Esophagus muscularis mucosa (tissue), 4 donors: ENCODE data around the gene CRY1. TPM values are rescaled to one million over a fixed set of nuclear protein-coding genes. Genes with fewer than 3 reads are reported as not detected.

Experiments used
- DNase-seq: peaks from one replicate; pipeline ENCODE4 v3.0.0-alpha.2; 2017; ENCODE audit errors: extremely low spot score
- H3K27ac ChIP-seq, 4 donors: fragments of 200-600 bp; sonication (generic); replicated peaks in 1 of 4; 1 replicate in 3 of 4; 2 replicates in 1 of 4; pipeline ENCODE4 v1.5.1; 2016 to 2019; ENCODE audit warnings: mild to moderate bottlenecking in 1 of 4
- H3K27me3 ChIP-seq, 4 donors: fragments of 200-600 bp; sonication (generic); one replicate each; pipeline versions ENCODE4 v1.5.1 to v1.6.0; 2016 to 2019
- H3K36me3 ChIP-seq, 4 donors: fragments of 200-600 bp; sonication (generic); one replicate each; pipeline ENCODE4 v1.5.1; 2016 to 2019
- H3K4me1 ChIP-seq, 4 donors: fragments of 200-600 bp; sonication (generic); one replicate each; pipeline ENCODE4 v1.5.1; 2016 to 2019
- H3K4me3 ChIP-seq, 4 donors: fragments of 200-600 bp; sonication (generic); 1 replicate in 2 of 4; 2 replicates in 2 of 4; pipeline ENCODE4 v1.5.1; 2016 to 2019; ENCODE audit warnings: mild to moderate bottlenecking in 4 of 4, moderate library complexity in 1 of 4
- H3K9me3 ChIP-seq, 4 donors: fragments of 200-600 bp; sonication (generic); 1 replicate in 3 of 4; 2 replicates in 1 of 4; pipeline ENCODE4 v1.5.1; 2016 to 2019
- EP300 ChIP-seq: sonication (generic); formaldehyde crosslinking; IDR thresholded peaks from one replicate; pipeline ENCODE4 v1.6.1; 2017; ENCODE audit warnings: antibody characterized with exemption
- POLR2A ChIP-seq: fragments of 450-650 bp; IDR thresholded peaks from one replicate; pipeline ENCODE4 v1.6.1; 2017; ENCODE audit warnings: antibody characterized with exemption, moderate library complexity, mild to moderate bottlenecking, low read depth
- POLR2AphosphoS5 ChIP-seq, 2 donors: sonication (generic); formaldehyde crosslinking; IDR thresholded peaks; one replicate each; pipeline ENCODE4 v1.6.1; 2017; ENCODE audit warnings: antibody characterized with exemption in 2 of 2
- WGBS: methylation state at CpG from one replicate; pipeline ENCODE4 v1.1.5; 2018; 5-methylcytosine and 5-hydroxymethylcytosine counted together
- intact Hi-C: fragments of 100-400 bp; cut with DNase I; formaldehyde crosslinking; loops from one replicate; pipeline ENCODE4 v1.15.1; 2023
- total RNA-seq, 4 donors: library from RNA; depleted of rRNA; stranded (reverse); fragments of >200 nt; gene quantifications; one replicate each; pipeline versions ENCODE4 v1.1.0 to v1.2.1, GENCODE V29; 2016
- TF ChIP-seq, protein P1 (sequence below), 3 experiments: fragments of 200-600 bp in 2 of 3; fragments of 450-650 bp in 1 of 3; sonication (generic) in 2 of 3; IDR thresholded peaks; one replicate each; pipeline ENCODE4 v1.5.1; 2017 to 2019; ENCODE audit warnings: antibody characterized with exemption in 3 of 3, mild to moderate bottlenecking in 2 of 3, moderate library complexity in 1 of 3

CRY1 gene
- total RNA-seq, 4 donors from 2014 or later: 29.1 to 42.9 (median 34.9) TPM

GRCh38 chr12:106956048-106956578 is 137.2 kb downstream of the CRY1 start:
- intact Hi-C loops: loop anchor here (1.0 to 5.0 kb wide), 3 partner anchors 31 to 136 kb away; partner anchors contain the start of genes CRY1 and MTERF2
- H3K4me1 ChIP-seq: peaks cover 22 to 45% (median 39%) of the 10 kb centered on the region in 4 donors
- under 1% methylated on average over 20 of the region's 34 CpGs for WGBS

DNA sequence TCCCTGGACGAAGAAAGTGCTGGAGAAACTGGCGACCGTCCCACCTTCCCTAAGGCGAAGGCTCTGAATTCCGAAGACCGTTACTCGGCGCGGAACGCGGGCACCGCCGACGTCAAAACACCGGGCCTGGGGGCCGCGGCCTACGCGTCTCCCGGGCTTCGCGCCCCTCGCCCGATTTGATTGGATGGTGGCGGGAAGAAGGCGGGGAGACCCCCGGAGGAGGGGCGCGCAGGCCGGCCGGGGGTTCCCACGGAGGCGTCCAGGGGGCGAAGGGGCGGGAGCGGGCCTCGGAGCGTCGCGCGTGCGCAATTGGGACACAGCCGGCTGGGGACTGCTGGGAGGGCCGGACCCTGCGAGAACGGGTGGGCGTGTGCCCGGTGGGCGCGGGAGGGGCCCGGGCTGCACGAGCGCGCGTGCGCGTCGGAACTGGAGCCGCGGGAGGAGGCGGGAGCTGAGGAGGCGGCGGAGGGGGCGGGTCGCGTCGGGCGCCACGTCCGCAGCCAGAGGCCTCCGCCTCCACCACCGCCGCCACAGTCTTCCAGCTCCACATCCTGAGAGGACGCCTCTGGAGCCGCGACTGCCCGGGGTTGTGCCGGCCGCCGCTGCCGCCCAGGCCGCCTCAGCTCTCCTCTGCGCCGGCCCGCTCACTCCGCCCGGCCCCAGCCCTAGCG is 137.8 kb downstream of the CRY1 start, which contains the start of gene TMEM263:
TSS of gene TMEM263 (plus strand) at position 531 of the 671 bp plus-strand sequence. CDS start 11,210 bp downstream, outside the sequence.
- TF ChIP-seq POLR2A: peak; percentile 82
- no peak for TF ChIP-seq EP300
- TF ChIP-seq, protein P1, sequence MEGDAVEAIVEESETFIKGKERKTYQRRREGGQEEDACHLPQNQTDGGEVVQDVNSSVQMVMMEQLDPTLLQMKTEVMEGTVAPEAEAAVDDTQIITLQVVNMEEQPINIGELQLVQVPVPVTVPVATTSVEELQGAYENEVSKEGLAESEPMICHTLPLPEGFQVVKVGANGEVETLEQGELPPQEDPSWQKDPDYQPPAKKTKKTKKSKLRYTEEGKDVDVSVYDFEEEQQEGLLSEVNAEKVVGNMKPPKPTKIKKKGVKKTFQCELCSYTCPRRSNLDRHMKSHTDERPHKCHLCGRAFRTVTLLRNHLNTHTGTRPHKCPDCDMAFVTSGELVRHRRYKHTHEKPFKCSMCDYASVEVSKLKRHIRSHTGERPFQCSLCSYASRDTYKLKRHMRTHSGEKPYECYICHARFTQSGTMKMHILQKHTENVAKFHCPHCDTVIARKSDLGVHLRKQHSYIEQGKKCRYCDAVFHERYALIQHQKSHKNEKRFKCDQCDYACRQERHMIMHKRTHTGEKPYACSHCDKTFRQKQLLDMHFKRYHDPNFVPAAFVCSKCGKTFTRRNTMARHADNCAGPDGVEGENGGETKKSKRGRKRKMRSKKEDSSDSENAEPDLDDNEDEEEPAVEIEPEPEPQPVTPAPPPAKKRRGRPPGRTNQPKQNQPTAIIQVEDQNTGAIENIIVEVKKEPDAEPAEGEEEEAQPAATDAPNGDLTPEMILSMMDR (IDR thresholded peaks at IDR 0.05): no peak
- TF ChIP-seq POLR2AphosphoS5 (IDR thresholded peaks at IDR 0.05): peak; percentile 92
- intact Hi-C loops: loop anchor here (1.0 to 5.0 kb wide), 3 partner anchors 32 to 137 kb away; partner anchors contain the start of genes CRY1 and MTERF2
- Histone ChIP-seq H3K27me3 (no peaks in the 10 kb centered on the region), H3K4me1 (peaks cover 22 to 43% (median 37%) of the 10 kb centered on the region in 4 donors), H3K27ac (peak within 1 kb of the TSS; percentile 96 to 100 (median 98)), H3K36me3 (no peaks in the 10 kb centered on the region), H3K9me3 (no peaks in the 10 kb centered on the region), H3K4me3 (peak within 1 kb of the TSS; percentile 82 to 95 (median 94))
- DNase-seq: peak; percentile 97
- under 1% methylated on average over 29 of the region's 88 CpGs for WGBS

More at GRCh38 chr12:106956048-106956578, 137.2 kb downstream of the CRY1 start:
- Histone ChIP-seq H3K27ac (peak overlapping the region; percentile 96 to 100 (median 98)), H3K4me3 (peak overlapping the region; percentile 82 to 95 (median 94)), H3K9me3 (no peaks in the 10 kb centered on the region), H3K27me3 (no peaks in the 10 kb centered on the region), H3K36me3 (no peaks in the 10 kb centered on the region)
- TF ChIP-seq EP300 (no peak), POLR2AphosphoS5 (IDR thresholded peaks at IDR 0.05) (no peak), POLR2A (no peak)
- TF ChIP-seq, protein P1 (IDR thresholded peaks at IDR 0.05): peak in 1 of 3 experiments; percentile 27
- no peak for DNase-seq

GRCh38 chr12:106954462-106955376 is 138.6 kb downstream of the CRY1 start:
- Histone ChIP-seq H3K36me3 (no peaks in the 10 kb centered on the region), H3K9me3 (no peaks in the 10 kb centered on the region), H3K4me1 (peaks cover 19 to 39% (median 35%) of the 10 kb centered on the region in 4 donors), H3K27ac (peak overlapping the region; percentile 96 to 100 (median 98)), H3K4me3 (peak overlapping the region; percentile 82 to 95 (median 94)), H3K27me3 (no peaks in the 10 kb centered on the region)
- intact Hi-C loops: loop anchor here (5.0 kb wide), 2 partner anchors 73 to 138 kb away; partner anchors contain the start of gene CRY1
- 50% methylated on average over 35 of the region's 36 CpGs for WGBS
- TF ChIP-seq EP300 (no peak), POLR2A (no peak), POLR2AphosphoS5 (IDR thresholded peaks at IDR 0.05) (no peak)
- TF ChIP-seq, protein P1 (IDR thresholded peaks at IDR 0.05): no peak
- DNase-seq: no peak

DNA sequence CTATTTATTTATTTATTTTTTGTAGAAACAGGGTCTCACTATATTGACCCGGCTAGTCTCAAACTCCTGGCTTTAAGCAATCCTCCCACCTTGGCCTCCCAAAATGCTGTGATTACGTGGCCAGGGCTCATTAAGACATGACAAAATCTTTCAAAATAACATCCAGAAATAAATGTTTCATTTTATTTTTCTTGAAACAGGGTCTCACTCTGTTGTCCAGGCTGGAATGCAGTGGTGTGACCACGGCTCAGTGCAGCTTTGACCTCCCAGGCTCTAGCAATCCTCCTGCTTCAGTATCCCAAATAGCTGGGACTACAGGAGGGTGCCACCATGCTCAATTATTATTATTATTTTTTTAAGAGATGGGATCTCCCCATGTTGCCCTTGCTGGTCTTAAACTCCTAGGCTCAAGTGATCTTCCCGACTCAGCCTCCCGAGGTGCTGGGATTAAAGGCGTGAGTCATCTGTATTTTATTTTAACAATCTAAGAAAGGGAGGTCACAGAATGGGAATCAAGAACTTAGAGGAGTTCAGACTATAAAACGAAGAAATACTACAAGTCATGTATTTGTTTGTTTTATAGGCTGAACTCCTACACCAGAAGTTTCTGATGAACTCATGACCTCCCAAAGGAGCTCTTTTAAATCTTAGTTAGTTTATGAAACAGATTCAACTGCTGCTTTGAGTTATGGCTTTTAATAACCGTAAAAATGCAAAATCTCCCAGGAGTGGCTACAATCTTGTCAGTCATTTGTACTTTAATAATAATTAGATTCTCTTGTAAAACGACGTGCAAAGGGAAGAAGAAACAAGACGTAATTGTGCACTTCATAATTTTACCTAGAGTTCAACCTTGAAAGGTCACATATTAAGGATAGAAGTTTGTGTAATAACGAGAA is 139.7 kb downstream of the CRY1 start:
- 92% methylated on average over 12 of the region's 12 CpGs for WGBS

More for the DNA sequence above, 139.7 kb downstream of the CRY1 start:
- no peaks in the 10 kb centered on the region for H3K9me3 ChIP-seq
- no peaks in the 10 kb centered on the region for H3K36me3 ChIP-seq
- H3K4me3 ChIP-seq: no peak overlapping the region
- no peak overlapping the region for H3K27ac ChIP-seq
- intact Hi-C loops: no loop called here
- no peak for TF ChIP-seq POLR2AphosphoS5 (IDR thresholded peaks at IDR 0.05)
- TF ChIP-seq EP300: no peak
- TF ChIP-seq, protein P1 (IDR thresholded peaks at IDR 0.05): no peak
- TF ChIP-seq POLR2A: no peak
- no peaks in the 10 kb centered on the region for H3K27me3 ChIP-seq
- DNase-seq: no peak
- H3K4me1 ChIP-seq: peaks cover 12 to 28% (median 25%) of the 10 kb centered on the region in 4 donors
